ENCODE data around the gene TTC38.

DNA sequence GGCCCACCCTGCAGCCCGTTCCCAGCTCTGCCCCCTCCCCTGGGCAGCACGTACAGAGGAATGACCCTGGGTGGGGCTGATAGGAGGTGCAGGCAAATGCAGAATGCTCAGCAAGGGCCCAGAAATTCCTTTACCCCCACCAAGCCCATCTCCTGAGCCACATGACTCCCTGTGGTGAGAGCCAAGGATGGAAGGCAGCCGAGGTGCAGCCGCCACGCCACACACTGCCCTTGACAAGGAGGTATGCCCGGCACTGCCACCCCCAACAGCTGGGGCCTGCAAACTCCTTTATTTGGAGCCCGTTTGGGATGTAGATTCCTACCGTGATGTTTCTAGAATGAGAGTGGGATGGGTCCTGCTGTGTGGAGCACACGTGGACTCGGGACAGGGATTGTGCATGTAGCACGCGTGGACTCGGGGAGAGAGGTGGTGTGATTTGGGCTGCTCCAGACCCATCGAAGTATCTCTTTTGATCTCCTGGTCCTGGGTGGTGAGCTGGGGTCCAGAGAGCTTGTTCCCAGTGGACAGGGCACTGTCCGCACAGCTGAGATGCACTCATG is 41.8 kb downstream of the TTC38 start:
- TF ChIP-seq, protein P1, sequence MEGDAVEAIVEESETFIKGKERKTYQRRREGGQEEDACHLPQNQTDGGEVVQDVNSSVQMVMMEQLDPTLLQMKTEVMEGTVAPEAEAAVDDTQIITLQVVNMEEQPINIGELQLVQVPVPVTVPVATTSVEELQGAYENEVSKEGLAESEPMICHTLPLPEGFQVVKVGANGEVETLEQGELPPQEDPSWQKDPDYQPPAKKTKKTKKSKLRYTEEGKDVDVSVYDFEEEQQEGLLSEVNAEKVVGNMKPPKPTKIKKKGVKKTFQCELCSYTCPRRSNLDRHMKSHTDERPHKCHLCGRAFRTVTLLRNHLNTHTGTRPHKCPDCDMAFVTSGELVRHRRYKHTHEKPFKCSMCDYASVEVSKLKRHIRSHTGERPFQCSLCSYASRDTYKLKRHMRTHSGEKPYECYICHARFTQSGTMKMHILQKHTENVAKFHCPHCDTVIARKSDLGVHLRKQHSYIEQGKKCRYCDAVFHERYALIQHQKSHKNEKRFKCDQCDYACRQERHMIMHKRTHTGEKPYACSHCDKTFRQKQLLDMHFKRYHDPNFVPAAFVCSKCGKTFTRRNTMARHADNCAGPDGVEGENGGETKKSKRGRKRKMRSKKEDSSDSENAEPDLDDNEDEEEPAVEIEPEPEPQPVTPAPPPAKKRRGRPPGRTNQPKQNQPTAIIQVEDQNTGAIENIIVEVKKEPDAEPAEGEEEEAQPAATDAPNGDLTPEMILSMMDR (IDR thresholded peaks at IDR 0.05) = no peak
- no peak for TF ChIP-seq BHLHE40 (IDR thresholded peaks at IDR 0.05; ENCODE audit: low read depth, low read length)
